Neural progenitor cell (in vitro differentiated cells): ENCODE results near the gene AK3.

Experiments used
- EZH2 ChIP-seq: fragments of 200-600 bp; sonication (generic); IDR thresholded peaks from 2 replicates; pipeline ENCODE4 v1.6.1; 2017; ENCODE audit warnings: antibody characterized with exemption, mild to moderate bottlenecking, moderate library complexity
- TF ChIP-seq, protein P1 (sequence below): fragments of 200-600 bp; sonication (generic); IDR thresholded peaks from 2 replicates; pipeline ENCODE4 v1.5.1; 2017; ENCODE audit warnings: antibody characterized with exemption, mild to moderate bottlenecking

DNA sequence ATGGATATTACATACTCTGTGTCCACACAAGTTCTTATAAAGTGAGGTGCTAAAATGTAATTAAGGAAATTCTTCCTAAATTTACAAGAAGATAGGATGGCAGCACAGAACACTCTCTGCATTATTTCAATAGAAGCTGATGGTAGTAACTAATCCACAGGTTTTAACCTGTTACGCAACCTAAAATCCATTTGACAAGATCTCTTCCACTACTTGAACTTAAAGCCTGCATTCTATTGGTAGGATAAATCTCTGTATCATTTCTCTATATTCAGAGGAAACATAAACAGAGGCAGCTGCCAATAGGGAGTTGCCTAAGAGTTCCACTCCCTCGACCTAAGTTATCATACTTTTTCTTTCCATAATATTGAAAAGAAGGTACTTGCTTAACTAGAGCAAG, 40.1 kb downstream of the AK3 start:
- TF ChIP-seq, protein P1, sequence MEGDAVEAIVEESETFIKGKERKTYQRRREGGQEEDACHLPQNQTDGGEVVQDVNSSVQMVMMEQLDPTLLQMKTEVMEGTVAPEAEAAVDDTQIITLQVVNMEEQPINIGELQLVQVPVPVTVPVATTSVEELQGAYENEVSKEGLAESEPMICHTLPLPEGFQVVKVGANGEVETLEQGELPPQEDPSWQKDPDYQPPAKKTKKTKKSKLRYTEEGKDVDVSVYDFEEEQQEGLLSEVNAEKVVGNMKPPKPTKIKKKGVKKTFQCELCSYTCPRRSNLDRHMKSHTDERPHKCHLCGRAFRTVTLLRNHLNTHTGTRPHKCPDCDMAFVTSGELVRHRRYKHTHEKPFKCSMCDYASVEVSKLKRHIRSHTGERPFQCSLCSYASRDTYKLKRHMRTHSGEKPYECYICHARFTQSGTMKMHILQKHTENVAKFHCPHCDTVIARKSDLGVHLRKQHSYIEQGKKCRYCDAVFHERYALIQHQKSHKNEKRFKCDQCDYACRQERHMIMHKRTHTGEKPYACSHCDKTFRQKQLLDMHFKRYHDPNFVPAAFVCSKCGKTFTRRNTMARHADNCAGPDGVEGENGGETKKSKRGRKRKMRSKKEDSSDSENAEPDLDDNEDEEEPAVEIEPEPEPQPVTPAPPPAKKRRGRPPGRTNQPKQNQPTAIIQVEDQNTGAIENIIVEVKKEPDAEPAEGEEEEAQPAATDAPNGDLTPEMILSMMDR = no peak
- TF ChIP-seq EZH2 = no peak
